ENCODE results near the gene SMURF1. TPM values are rescaled to one million over a fixed set of nuclear protein-coding genes. Genes with fewer than 3 reads are reported as not detected.

Gene SMURF1
- total RNA-seq, 1 donor from 2014 or later: 35.0 TPM

DNA sequence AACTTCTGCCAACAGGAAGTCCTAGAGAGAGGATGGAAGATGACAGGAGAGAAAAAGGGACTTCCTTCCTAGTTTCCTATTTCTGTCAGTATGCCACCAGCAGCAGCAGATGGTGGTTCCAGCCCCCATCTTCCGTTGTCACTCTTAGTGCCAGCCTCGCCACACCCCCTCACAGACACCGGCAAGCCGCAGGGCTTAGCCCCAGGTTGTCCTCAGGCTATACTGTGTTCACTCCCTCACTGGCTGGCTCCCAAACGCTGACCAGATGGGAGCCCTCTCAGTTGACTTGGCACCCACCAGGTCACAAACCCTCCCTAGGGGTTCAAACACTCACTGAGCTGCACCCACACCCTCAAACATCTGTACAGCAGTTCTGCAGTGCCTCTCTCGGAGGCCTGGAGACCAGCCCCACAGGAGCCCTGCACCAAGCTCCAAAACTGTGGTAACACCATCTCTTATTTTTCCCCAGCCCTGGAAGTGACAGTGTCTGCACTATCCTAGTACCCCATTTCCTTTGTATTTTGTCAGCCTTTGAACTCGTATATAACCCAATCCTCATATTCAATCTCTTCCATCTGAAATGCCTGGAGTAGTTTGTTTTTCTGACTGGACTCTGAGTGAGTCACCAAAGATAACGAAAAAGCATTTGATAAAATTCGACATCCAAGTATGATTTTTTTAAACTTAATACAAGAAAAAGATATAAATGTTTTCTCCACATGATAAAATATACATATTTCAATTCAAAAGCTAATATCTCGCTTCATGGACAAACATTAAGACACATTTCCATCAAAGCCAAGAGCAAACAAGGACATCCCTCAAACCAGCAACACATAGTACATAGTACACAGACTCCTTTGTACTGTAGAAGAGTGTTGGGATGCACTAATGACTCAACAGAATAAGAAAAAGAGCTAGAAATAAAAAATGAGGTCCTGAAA, 34.5 kb downstream of the SMURF1 start:
- H3K36me3 ChIP-seq: no peaks in the 10 kb centered on the region
- TF ChIP-seq, protein P1, sequence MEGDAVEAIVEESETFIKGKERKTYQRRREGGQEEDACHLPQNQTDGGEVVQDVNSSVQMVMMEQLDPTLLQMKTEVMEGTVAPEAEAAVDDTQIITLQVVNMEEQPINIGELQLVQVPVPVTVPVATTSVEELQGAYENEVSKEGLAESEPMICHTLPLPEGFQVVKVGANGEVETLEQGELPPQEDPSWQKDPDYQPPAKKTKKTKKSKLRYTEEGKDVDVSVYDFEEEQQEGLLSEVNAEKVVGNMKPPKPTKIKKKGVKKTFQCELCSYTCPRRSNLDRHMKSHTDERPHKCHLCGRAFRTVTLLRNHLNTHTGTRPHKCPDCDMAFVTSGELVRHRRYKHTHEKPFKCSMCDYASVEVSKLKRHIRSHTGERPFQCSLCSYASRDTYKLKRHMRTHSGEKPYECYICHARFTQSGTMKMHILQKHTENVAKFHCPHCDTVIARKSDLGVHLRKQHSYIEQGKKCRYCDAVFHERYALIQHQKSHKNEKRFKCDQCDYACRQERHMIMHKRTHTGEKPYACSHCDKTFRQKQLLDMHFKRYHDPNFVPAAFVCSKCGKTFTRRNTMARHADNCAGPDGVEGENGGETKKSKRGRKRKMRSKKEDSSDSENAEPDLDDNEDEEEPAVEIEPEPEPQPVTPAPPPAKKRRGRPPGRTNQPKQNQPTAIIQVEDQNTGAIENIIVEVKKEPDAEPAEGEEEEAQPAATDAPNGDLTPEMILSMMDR (IDR thresholded peaks at IDR 0.05): no peak
- intact Hi-C loops (cut with DNase I): no loop called here
- no peak overlapping the region for H3K4me3 ChIP-seq
- DNase-seq: no peak
- peak overlapping the region; percentile 3 for H3K27ac ChIP-seq
- H3K9me3 ChIP-seq: no peaks in the 10 kb centered on the region
- peaks cover 72% of the 10 kb centered on the region for H3K4me1 ChIP-seq
- ATAC-seq: peak; percentile 34
- H3K27me3 ChIP-seq: no peaks in the 10 kb centered on the region

DNA sequence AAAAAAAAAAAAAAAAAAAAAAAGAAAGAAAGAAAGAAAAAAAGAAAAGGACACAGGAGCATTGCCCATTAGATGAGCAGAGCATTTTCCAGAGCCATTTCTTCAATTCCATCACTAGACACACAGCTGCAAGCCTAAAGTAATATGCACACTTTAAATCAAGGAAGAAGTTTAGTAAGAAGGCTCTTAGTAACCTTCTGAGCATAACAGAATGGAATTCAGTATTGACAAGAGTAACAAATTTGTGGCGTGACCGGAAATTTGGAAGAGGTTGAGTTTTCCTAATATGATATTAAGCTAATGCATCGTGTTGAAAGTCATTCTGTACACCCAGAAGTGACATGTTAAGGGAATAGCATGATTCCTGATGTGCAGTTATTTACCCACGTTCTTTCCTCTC, 35.3 kb downstream of the SMURF1 start:
- H3K9me3 ChIP-seq: no peaks in the 10 kb centered on the region
- DNase-seq: no peak
- no peak for ATAC-seq
- intact Hi-C loops (cut with DNase I): no loop called here
- H3K27ac ChIP-seq: no peak overlapping the region
- no peaks in the 10 kb centered on the region for H3K36me3 ChIP-seq
- H3K4me1 ChIP-seq: peaks cover 72% of the 10 kb centered on the region
- no peaks in the 10 kb centered on the region for H3K27me3 ChIP-seq
- H3K4me3 ChIP-seq: no peak overlapping the region
- TF ChIP-seq, protein P1 (IDR thresholded peaks at IDR 0.05): no peak

DNA sequence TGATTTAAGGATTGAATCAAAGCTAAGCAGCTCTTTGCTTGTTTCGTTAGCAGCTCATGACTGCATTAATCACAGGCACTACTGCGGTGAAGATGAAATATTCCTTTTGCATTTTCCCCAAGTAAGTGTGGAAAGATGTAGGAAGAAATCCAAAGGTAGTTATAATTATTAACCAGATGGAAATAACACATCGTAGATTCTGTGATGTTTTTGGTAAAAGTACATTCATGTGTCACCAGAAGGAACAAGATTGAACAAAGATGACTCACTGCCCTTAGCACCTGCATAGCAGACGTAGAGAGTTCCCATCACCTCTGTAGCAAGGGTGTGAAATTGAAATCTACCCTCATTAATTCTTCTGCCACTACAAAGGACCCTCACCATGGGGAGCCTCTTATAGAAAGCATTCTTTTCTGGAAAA, 37.1 kb downstream of the SMURF1 start:
- H3K4me1 ChIP-seq: peaks cover 62% of the 10 kb centered on the region
- DNase-seq (no peak), ATAC-seq (peak; percentile 50)

DNA sequence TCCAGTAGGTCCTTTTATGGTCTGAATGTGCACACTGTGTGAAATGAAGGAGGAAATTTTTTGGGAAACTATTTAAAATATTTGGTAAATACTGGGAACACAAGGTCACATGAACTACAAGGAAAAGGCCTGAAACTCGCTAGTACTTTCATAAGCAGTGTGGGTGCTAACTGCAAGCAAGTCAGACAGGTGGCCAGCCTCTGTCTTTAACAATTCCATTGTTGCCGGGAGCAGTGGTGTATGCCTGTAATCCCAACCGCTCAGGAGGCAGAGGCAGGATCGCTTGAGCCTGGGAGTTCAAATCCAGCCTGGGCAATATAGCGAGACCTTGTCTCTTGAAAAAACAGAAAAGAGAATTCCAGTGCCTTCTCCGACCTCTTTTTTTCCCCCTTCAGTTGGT, 37.5 kb downstream of the SMURF1 start:
- Histone ChIP-seq H3K4me3 (no peak overlapping the region), H3K9me3 (no peaks in the 10 kb centered on the region), H3K27me3 (no peaks in the 10 kb centered on the region), H3K36me3 (no peaks in the 10 kb centered on the region), H3K4me1 (peaks cover 58% of the 10 kb centered on the region), H3K27ac (peak overlapping the region; percentile 28)
- DNase-seq (no peak), ATAC-seq (peak; percentile 42)
- TF ChIP-seq, protein P1 (IDR thresholded peaks at IDR 0.05): no peak
- intact Hi-C loops (cut with DNase I): no loop called here

More for the DNA sequence above, 37.1 kb downstream of the SMURF1 start:
- H3K27ac ChIP-seq: peak overlapping the region; percentile 28
- no peak overlapping the region for H3K4me3 ChIP-seq
- intact Hi-C loops (cut with DNase I): no loop called here
- no peaks in the 10 kb centered on the region for H3K27me3 ChIP-seq
- no peaks in the 10 kb centered on the region for H3K9me3 ChIP-seq
- TF ChIP-seq, protein P1 (IDR thresholded peaks at IDR 0.05): no peak
- no peaks in the 10 kb centered on the region for H3K36me3 ChIP-seq

DNA sequence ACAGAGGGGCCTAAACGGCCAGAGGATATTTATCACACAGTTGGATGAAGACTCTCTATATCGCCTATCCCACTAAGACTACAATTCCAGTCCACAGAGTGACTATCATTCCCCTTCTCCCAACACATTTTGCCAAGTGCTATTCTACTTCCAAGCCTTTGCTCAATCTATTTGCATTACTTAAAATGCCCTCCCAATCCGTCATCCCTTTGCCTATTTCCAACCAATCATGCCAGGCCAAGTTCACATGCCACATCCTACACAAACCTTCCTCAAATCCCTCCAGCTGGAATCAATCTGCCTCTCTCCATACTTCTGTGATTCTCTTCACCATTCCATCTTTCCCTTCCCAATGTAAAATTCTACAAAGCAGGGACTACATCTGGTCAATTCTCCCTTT, 38.2 kb downstream of the SMURF1 start:
- Histone ChIP-seq H3K36me3 (no peaks in the 10 kb centered on the region), H3K27me3 (no peaks in the 10 kb centered on the region), H3K27ac (peak overlapping the region; percentile 28), H3K4me3 (no peak overlapping the region), H3K4me1 (peaks cover 53% of the 10 kb centered on the region), H3K9me3 (no peaks in the 10 kb centered on the region)
- intact Hi-C loops (cut with DNase I): no loop called here
- no peak for DNase-seq
- ATAC-seq: no peak
- TF ChIP-seq, protein P1 (IDR thresholded peaks at IDR 0.05): no peak
